ENCODE data around the gene CKAP5.
"Not testable (repeated sequence)": the region's sequence is repeated elsewhere in the genome, so short reads cannot be mapped to it uniquely, and the experiment has no call there.

The CKAP5 gene

DNA sequence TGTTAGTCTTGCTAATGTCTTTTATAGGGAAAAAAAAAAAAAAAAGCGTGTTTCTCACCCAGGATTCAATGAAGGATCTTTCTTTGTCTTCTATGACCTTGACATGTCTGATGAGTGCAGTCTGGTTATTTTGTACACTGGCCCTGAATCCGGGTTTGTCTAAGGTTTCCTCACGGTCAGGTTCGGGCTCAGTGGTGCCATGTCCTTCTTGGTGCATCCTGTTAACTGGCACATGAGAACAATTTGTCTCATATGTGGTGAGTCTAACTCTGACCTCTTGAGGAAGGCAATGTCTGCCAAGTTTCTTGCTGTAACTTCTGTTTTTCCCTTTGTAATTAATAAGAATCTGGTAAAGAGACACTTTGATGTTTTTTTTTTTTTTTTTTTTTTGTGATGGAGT is 114.5 kb downstream of the CKAP5 start:
- no peak for DNase-seq
- intact Hi-C loops (cut with DNase I), result no loop called here

DNA sequence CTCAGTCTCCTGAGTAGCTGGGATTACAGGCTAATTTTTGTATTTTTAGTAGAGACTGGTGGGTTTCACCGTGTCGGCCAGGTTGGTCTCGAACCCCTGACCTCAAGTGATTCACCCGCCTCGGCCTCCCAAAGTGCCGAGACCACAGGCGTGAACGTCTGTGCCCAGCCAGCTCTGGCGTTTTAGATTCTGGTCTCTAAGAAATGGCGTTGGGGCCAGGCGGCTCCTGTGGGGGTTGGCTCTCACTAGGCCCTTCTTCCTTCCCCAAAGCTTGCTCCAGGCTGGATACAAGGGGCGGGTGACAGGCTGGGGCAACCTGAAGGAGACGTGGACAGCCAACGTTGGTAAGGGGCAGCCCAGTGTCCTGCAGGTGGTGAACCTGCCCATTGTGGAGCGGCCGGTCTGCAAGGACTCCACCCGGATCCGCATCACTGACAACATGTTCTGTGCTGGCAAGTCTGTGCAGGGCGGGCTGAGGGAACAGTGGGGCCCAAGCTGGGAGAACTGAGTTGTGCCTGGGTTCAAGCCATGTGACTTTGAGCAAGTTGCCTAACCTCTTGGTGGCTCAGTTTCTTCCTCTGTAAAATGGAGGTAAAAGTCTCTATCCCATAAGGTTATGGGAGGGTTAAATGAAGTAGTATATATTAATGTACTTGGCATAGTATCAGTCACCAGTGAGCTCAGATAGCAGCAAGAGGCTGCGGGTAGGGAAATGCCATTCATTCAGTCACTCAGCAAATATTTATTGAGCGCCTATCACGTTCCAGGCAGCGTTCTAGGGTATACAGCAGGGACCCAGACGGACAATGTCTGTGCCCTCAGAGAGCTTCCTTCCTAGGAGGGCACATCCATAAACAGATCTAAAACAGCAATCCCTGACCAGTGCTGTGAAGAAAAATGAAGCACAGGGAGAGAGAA is 116.7 kb downstream of the CKAP5 start:
- DNase-seq, result peak in 2 of 10 donors; percentile 25 to 66
- intact Hi-C loops (cut with DNase I), result no loop called here

DNA sequence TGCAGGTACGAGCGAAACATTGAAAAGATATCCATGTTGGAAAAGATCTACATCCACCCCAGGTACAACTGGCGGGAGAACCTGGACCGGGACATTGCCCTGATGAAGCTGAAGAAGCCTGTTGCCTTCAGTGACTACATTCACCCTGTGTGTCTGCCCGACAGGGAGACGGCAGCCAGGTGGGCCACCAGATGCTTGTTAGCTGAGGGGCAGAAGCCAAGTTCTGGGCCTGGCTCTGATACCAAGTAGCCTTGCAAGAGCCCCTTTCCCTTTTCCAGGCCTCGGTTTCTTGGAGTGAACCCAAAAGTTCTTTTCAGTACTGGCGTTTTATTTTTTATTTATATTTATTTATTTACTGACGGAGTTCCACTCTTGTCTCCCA is 117.4 kb downstream of the CKAP5 start:
- intact Hi-C loops (cut with DNase I), result no loop called here
- DNase-seq, result peak in 2 of 10 donors; percentile 52 to 58

DNA sequence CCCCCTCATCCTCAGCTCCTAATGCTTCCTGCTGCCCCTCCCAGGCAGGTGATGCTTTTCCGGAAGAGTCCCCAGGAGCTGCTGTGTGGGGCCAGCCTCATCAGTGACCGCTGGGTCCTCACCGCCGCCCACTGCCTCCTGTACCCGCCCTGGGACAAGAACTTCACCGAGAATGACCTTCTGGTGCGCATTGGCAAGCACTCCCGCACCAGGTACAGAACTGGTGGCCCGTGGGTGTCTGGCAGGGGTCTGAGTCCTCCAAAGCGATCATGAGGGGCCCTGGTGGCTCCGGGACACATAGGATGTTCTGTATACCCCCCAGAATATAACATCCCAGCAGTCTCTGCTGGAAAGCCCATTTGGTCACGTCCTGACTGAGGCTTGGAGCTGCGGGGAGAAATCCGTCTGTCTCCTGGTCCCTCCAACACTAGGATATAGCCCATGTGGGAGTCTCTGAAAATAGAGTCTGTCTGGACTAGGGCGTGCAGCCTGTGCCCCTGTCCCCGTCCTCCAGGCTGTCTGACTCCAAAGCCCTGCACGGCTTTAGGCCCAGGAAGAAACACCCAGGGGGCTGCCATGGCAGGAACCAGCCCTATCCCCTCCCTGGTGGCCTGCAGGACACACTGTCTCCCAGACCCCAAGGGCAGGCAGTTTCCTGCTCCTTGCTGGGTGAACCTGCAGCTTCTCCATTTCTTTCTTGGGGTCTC is 118.0 kb downstream of the CKAP5 start:
- intact Hi-C loops (cut with DNase I), result no loop called here
- DNase-seq, result peak in 2 of 10 donors; percentile 53 to 59

- peak in 2 of 10 donors; percentile 43 to 67 for DNase-seq
- intact Hi-C loops (cut with DNase I), result no loop called here
Observed at GRCh38 chr11:46726206-46726862, 119.7 kb downstream of the CKAP5 start.

GRCh38 chr11:46725338-46726205 is 120.5 kb downstream of the CKAP5 start:
- peak in 2 of 10 donors; percentile 50 to 63 for DNase-seq
- intact Hi-C loops (cut with DNase I), result no loop called here

GRCh38 chr11:46724088-46724487 is 122.0 kb downstream of the CKAP5 start:
- intact Hi-C loops (cut with DNase I), result no loop called here
- peak in 1 of 10 donors; percentile 43 for DNase-seq

GRCh38 chr11:46723359-46723680 is 122.8 kb downstream of the CKAP5 start:
- peak in 2 of 10 donors; percentile 64 to 73 for DNase-seq
- intact Hi-C loops (cut with DNase I), result no loop called here

GRCh38 chr11:46722566-46723358 is 123.3 kb downstream of the CKAP5 start:
- DNase-seq, result peak in 1 of 10 donors; percentile 3
- intact Hi-C loops (cut with DNase I), result no loop called here

DNA sequence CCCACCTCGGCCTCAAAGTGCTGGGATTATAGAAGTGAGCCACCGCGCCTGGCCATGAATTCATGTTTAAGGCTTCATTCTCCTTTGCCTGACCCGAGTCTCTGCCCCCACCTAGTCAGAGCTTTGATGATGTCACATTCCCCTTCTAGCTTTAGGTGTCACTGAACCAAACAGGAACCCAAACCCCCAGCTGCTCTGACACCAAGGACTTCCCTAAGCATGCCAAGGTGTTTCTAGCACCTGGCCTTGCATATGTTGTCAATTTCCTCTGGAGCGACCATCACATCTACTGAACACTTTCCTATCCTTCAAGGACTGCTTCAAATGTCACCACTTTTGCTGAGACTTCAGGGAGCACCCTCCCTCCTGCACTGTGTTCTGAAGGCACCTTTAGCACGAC is 124.8 kb downstream of the CKAP5 start:
- intact Hi-C loops (cut with DNase I), result no loop called here
- no peak for DNase-seq

GRCh38 chr11:46719543-46720218 is 126.4 kb downstream of the CKAP5 start:
- DNase-seq, result peak in 2 of 10 donors; percentile 50 to 74
- intact Hi-C loops (cut with DNase I), result no loop called here

DNA sequence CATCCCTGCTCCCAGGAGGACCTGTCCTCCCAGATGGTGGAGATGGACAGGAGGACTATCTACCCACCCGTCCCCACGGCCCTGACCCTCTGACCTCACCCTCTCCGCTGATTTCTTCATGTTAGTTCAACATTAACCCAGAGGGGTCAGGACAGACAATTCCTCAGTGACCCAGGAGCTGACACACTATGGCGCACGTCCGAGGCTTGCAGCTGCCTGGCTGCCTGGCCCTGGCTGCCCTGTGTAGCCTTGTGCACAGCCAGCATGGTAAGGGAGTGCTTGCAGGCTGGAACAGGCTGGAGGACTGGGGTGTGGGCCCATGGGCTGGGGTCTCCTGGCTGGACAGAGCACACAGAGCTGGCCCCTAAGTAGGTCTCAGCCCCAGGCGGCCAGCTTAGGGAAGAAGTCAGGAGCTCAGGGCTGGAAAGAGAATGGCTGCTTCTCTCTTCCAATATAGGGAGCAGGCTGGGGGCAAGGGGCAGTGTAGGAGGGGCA is 127.0 kb downstream of the CKAP5 start, which contains the start of gene F2:
F2 (plus strand) TSS at position 166 of the 495 bp plus-strand sequence; CDS start at position 189, 23 bp downstream.
- peak in 2 of 10 donors; percentile 30 to 49 for DNase-seq
- intact Hi-C loops (cut with DNase I), result no loop called here

DNA sequence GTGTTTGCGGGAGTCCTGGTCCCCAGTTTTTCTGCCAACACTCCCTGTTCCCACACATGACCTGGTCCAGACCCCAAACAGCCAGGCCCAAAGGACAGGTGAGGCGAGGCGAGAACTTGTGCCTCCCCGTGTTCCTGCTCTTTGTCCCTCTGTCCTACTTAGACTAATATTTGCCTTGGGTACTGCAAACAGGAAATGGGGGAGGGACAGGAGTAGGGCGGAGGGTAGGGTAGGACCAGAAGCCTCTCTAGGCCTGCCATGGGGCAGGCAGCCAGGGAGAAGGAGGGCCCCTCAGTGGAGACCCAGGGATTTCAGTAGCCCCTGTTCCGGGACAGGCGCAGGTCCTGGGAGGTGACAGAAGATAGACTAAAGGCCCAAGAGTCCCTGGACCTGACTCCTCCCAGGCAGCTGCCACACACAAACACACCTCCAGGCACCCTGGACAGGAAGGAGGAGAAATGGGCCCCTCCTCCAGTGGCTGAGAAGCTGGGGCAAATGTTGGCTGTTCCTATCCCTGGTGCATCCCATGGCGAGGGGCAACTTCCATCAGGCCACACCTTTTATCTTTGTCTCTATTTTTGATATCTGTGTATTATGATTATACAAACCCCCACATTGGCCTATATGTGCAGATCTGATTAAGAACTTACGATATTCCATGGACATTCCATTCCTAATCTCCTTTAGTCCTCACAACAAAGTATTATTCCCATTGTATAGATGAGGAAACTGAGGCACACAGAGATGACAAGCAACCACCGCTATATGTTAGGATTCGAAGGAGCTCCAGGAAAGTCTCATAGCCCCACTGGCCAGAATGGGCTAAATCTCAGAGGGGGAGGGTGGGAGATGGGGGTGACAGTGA is 127.7 kb downstream of the CKAP5 start:
- DNase-seq, result peak in 1 of 10 donors; percentile 48
- intact Hi-C loops (cut with DNase I), result no loop called here

DNA sequence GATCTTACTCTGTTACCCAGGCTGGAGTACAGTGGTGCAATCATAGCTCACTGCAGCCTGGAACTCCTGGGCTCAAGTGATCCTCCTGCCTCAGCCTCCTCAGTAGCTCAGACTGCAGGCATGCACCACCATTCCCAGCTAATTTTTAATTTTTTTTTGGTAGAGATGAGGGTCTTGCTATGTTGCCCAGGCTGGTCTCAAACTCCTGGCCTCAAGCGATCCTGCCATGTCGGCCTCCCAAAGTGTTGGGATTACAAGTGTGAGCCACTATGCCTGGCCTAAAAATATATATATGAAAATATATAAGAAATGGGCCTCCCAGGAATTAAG is 128.3 kb downstream of the CKAP5 start:
- intact Hi-C loops (cut with DNase I); DNase-seq: not testable (repeated sequence)

DNA sequence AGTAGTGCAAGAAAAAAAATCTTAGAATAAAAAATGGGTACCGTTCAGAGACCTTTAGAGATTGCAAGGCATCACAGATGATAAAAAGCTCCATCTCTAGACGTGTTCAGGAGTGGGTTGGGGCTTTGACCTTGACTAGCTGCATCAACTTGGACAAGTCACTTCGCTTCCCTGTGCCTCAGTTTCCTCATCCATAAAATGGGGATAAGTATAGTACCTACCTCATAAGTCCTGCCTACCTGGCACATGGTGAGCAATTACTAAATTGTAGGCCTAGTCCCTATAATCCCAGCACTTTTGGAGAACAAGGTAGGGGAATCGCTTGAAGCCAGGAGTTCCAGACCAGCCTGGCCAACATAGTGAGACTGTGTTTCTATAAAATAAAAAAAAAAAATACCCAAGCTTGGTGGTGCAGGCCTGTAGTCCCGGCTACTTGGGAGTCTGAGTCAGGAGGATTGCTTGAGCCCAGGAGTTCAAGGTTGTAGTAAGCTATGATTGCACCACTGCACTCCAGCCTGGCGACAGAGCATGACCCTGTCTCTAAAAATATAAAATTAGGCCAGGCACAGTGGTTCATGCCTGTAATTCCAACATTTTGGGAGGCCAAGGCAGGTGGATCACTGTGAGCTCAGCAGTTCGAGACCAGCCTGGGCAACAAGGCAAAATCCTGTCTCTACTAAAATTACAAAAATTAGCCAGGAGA is 133.1 kb downstream of the CKAP5 start:
- DNase-seq, result no peak
- intact Hi-C loops (cut with DNase I), result no loop called here

- DNase-seq, result no peak
- intact Hi-C loops (cut with DNase I), result no loop called here
Observed at GRCh38 chr11:46711303-46711702, 134.8 kb downstream of the CKAP5 start.

DNA sequence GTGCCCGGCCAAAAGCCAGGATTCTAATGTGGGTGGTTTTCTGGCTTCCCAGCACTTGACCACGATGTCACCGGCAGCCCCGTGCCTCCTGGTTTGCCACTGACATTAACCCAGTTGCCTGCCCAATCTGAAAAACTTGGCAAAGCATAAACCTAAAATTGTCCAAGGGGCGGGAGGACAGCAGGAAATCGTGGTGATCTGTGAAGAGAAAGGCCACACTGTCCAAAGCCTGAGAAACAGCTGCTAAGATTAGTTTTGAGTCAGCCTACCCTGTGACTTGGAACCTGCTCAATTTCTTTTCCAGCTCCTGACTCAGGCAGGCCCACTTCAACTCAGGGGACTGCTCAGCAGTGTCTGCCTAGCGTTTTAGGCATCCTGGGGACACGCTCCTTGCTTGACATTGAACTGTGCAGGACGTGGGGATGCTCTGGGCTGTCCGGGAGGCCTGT is 135.2 kb downstream of the CKAP5 start:
- peak in 4 of 10 donors; percentile 33 to 83 (median 46) for DNase-seq
- intact Hi-C loops (cut with DNase I), result no loop called here
